K562 (cell line): ENCODE measurements around the gene RORC. TPM values are rescaled to one million over a fixed set of nuclear protein-coding genes. Genes with fewer than 3 reads are reported as not detected.

ENCODE experiments used
- ATAC-seq: fragments of 200-7000 bp; cut with Tn5 transposase; 3 replicates; pipeline ENCODE4 v1.9.1; 2020; ENCODE audit warnings: moderate library complexity
- BruUV-seq: library from RNA; stranded (reverse); fragments of 400-500 nt; replicated peaks from 2 replicates; lab custom pipeline; 2021; lab: Mats Ljungman, UMichigan
- CTCF ChIA-PET: fragments of 300-600 bp; formaldehyde crosslinking; extraction: SDS; loops from one replicate; lab custom pipeline; 2021; ENCODE audit warnings: low intra/inter-chr PET ratio; lab: Yijun Ruan, JAX
- POLR2A ChIA-PET: fragments of 300-600, 350-650 bp; sonication (Branson Sonifier 250); formaldehyde crosslinking; extraction: SDS; loops from one replicate; lab custom pipeline; 2021; ENCODE audit warnings: antibody characterized with exemption, inconsistent platforms; lab: Yijun Ruan, JAX
- DNase-seq, 4 experiments: peaks; one replicate each; pipeline versions ENCODE4 v3.0.0 to v3.0.0-alpha.2; 2011 to 2018; ENCODE audit warnings: low spot score in 3 of 4, mixed read lengths in 3 of 4; ENCODE audit errors: extremely low read depth in 1 of 4
- FAIRE-seq: peaks from 2 replicates; lab custom pipeline; 2011; peaks lifted over from hg19 to GRCh38; lab: Jason Lieb, UNC
- H2AFZ ChIP-seq: 2 replicates; pipeline ENCODE4 v1.6.0; 2011; ENCODE audit warnings: low read depth, low read length, control low read depth, inconsistent platforms
- H3K27ac ChIP-seq: fragments of 200-600 bp; 3 replicates; pipeline ENCODE4 v1.8.0; 2011; ENCODE audit warnings: low read depth, mild to moderate bottlenecking, control low read depth, inconsistent platforms, low read length, moderate library complexity, mixed read lengths; ENCODE audit errors: extremely low read depth
- H3K27me3 ChIP-seq, 2 experiments: fragments of 300-600 bp in 1 of 2; 2 replicates in 1 of 2; 3 replicates in 1 of 2; pipeline versions ENCODE4 v1.6.0 to v1.8.0; 2011; ENCODE audit warnings: inconsistent platforms in 2 of 2, low read length in 2 of 2, mild to moderate bottlenecking in 1 of 2, mixed read lengths in 1 of 2, moderate library complexity in 1 of 2; ENCODE audit not compliant: control insufficient read depth in 2 of 2, insufficient read depth in 2 of 2
- H3K36me3 ChIP-seq: fragments of 300-600 bp; 3 replicates; pipeline ENCODE4 v1.8.0; 2011; ENCODE audit warnings: mild to moderate bottlenecking, low read length, inconsistent platforms; ENCODE audit not compliant: control insufficient read depth, insufficient read depth
- H3K4me1 ChIP-seq, 2 experiments: fragments of 200-600 bp in 1 of 2; replicated peaks in 1 of 2; 2 replicates in 1 of 2; 3 replicates in 1 of 2; pipeline versions ENCODE4 v1.5.1 to v1.8.0; 2011; ENCODE audit warnings: inconsistent platforms in 2 of 2, low read length in 2 of 2, mild to moderate bottlenecking in 1 of 2, mixed read lengths in 1 of 2, moderate library complexity in 1 of 2; ENCODE audit not compliant: control insufficient read depth in 2 of 2, insufficient read depth in 2 of 2
- H3K4me2 ChIP-seq: 2 replicates; pipeline ENCODE4 v1.6.1; 2011; ENCODE audit warnings: low read length, control low read depth, inconsistent platforms, mixed read lengths; ENCODE audit not compliant: insufficient read depth
- H3K4me3 ChIP-seq: fragments of 200-600 bp; sonication (generic), shearing (Covaris generic); 2 replicates; pipeline ENCODE4 v1.5.1; 2016; ENCODE audit warnings: control low read depth, inconsistent platforms
- H3K79me2 ChIP-seq: fragments of 200-600 bp; 3 replicates; pipeline ENCODE4 v1.8.0; 2011; ENCODE audit warnings: low read length, inconsistent platforms; ENCODE audit not compliant: control insufficient read depth, insufficient read depth
- H3K9ac ChIP-seq, 2 experiments: 2 replicates each; pipeline versions ENCODE4 v1.6.0 to v1.6.1; 2011; ENCODE audit warnings: low read depth in 2 of 2, low read length in 2 of 2, control low read depth in 1 of 2, inconsistent platforms in 1 of 2, mild to moderate bottlenecking in 1 of 2, mixed read lengths in 1 of 2; ENCODE audit not compliant: insufficient read depth in 1 of 2
- H3K9me1 ChIP-seq: one replicate; pipeline ENCODE4 v1.6.0; 2011; ENCODE audit warnings: inconsistent platforms, mild to moderate bottlenecking, low read length, moderate library complexity; ENCODE audit not compliant: control insufficient read depth, insufficient read depth
- H3K9me3 ChIP-seq: replicated peaks from 2 replicates; pipeline ENCODE4 v1.5.1; 2011; ENCODE audit warnings: low read depth, low read length, inconsistent platforms; ENCODE audit not compliant: control insufficient read depth, insufficient read depth
- H4K20me1 ChIP-seq: replicated peaks from 2 replicates; pipeline ENCODE4 v1.6.1; 2011; ENCODE audit warnings: low read length, inconsistent platforms, mixed read lengths; ENCODE audit not compliant: control insufficient read depth, insufficient read depth
- C11orf30 ChIP-seq: fragments of 450-650 bp; IDR thresholded peaks from 2 replicates; pipeline ENCODE4 v1.6.1; 2016; ENCODE audit warnings: low read depth, mild to moderate bottlenecking
- FOSL1 ChIP-seq: fragments of 200-800 bp; sonication (Bioruptor generic); conservative IDR thresholded peaks from 2 replicates; pipeline ENCODE4 v1.6.1; 2016; ENCODE audit warnings: missing genetic modification characterization, missing compliant biosample characterization
- HIVEP1 ChIP-seq: fragments of 250-450 bp; sonication (Bioruptor Pico); IDR thresholded peaks from 2 replicates; pipeline ENCODE4 v1.4.0; 2020; ENCODE audit warnings: mild to moderate bottlenecking
- HMBOX1 ChIP-seq: sonication (generic); IDR thresholded peaks from 2 replicates; pipeline ENCODE4 v1.6.1; 2016
- JUND ChIP-seq, 2 experiments: IDR thresholded peaks; 2 replicates in 1 of 2; 3 replicates in 1 of 2; pipeline ENCODE4 v1.6.1; 2011; ENCODE audit warnings: borderline replicate concordance in 2 of 2, low read depth in 2 of 2, low read length in 2 of 2, improper control_type of control experiment in 1 of 2, missing biosample characterization in 1 of 2, missing genetic modification characterization in 1 of 2, missing genetic modification reagents in 1 of 2
- KDM1A ChIP-seq, 2 experiments: fragments of 450-650 bp; IDR thresholded peaks; 2 replicates each; pipeline ENCODE4 v1.6.1; 2016; ENCODE audit warnings: mild to moderate bottlenecking in 2 of 2
- MAFF ChIP-seq: IDR thresholded peaks from 2 replicates; pipeline ENCODE4 v1.6.1; 2012; ENCODE audit warnings: low read length, improper control_type of control experiment
- MAFK ChIP-seq: IDR thresholded peaks from 2 replicates; pipeline ENCODE4 v1.6.1; 2011; ENCODE audit warnings: low read length, improper control_type of control experiment
- MYNN ChIP-seq, 2 experiments: sonication (generic); formaldehyde crosslinking in 1 of 2; IDR thresholded peaks; 2 replicates each; pipeline versions ENCODE4 v1.5.0 to v1.6.1; 2016 to 2020; ENCODE audit warnings: antibody characterized with exemption in 1 of 2, missing genetic modification reagents in 1 of 2
- NFE2 ChIP-seq: IDR thresholded peaks from 2 replicates; pipeline ENCODE4 v1.6.1; 2014; ENCODE audit warnings: antibody characterized with exemption, low read depth
- RCOR1 ChIP-seq, 2 experiments: IDR thresholded peaks; 2 replicates each; pipeline ENCODE4 v1.6.1; 2012; ENCODE audit warnings: low read depth in 2 of 2, low read length in 2 of 2, borderline replicate concordance in 1 of 2, improper control_type of control experiment in 1 of 2
- SIX5 ChIP-seq, 2 experiments: IDR thresholded peaks; 2 replicates each; pipeline ENCODE4 v1.6.1; 2011; ENCODE audit warnings: low read length in 2 of 2, borderline replicate concordance in 1 of 2, low read depth in 1 of 2, mild to moderate bottlenecking in 1 of 2, moderate library complexity in 1 of 2; ENCODE audit not compliant: insufficient read depth in 1 of 2
- SRSF9 ChIP-seq: fragments of 200-400 bp; formaldehyde crosslinking; IDR thresholded peaks from 2 replicates; pipeline ENCODE4 v1.6.1; 2017; ENCODE audit warnings: low read depth, low read length, borderline replicate concordance
- TBL1XR1 ChIP-seq, 2 experiments: IDR thresholded peaks; 2 replicates each; pipeline ENCODE4 v1.6.1; 2012; ENCODE audit warnings: improper control_type of control experiment in 2 of 2, low read length in 2 of 2, mild to moderate bottlenecking in 1 of 2
- TCF3 ChIP-seq: sonication (generic); formaldehyde crosslinking; IDR thresholded peaks from 2 replicates; pipeline ENCODE4 v1.4.0; 2020; ENCODE audit warnings: mild to moderate bottlenecking, missing genetic modification reagents
- ZNF217 ChIP-seq: sonication (generic); formaldehyde crosslinking; IDR thresholded peaks from 2 replicates; pipeline ENCODE4 v1.8.0; 2022; ENCODE audit warnings: mild to moderate bottlenecking, missing genetic modification reagents
- ZNF316 ChIP-seq: fragments of 450-650 bp; IDR thresholded peaks from 2 replicates; pipeline ENCODE4 v1.6.1; 2016
- ZNF431 ChIP-seq: sonication (generic); formaldehyde crosslinking; IDR thresholded peaks from 2 replicates; pipeline ENCODE4 v1.8.0; 2022; ENCODE audit warnings: mild to moderate bottlenecking, missing genetic modification reagents
- ZNF589 ChIP-seq: fragments of 200-800 bp; sonication (Bioruptor generic); IDR thresholded peaks from 2 replicates; pipeline ENCODE4 v1.6.1; 2016; ENCODE audit warnings: low read depth, missing genetic modification characterization, missing compliant biosample characterization
- WGBS: fragments of 100-300 bp; shearing (Covaris generic); methylation state at CpG from one replicate; pipeline ENCODE4 v1.1.6; 2016; ENCODE audit warnings: low coverage, mixed read lengths; ENCODE audit not compliant: insufficient coverage; ENCODE audit errors: missing lambda C conversion rate; 5-methylcytosine and 5-hydroxymethylcytosine counted together
- in situ Hi-C: fragments of 300-500 bp; cut with MboI; formaldehyde crosslinking; loops from 4 replicates; pipeline ENCODE4 v1.15.0; 2018; ENCODE audit warnings: inconsistent platforms, mixed read lengths
- intact Hi-C: fragments of 100-400 bp; cut with micrococcal nuclease; formaldehyde crosslinking; loops from 2 replicates; pipeline ENCODE4 v1.14.2; 2022
- polyA plus RNA-seq, 8 experiments: library from polyadenylated mRNA; depleted of rRNA in 4 of 8; stranded (reverse) in 5 of 8; unstranded in 3 of 8; fragments of >200 nt; fragmentation: Nextera tagmentation in 2 of 8; fragmentation: Illumina TruSeq in 1 of 8; extraction: Ambion mirVana in 2 of 8; extraction: Trizol in 1 of 8; gene quantifications; 2 replicates each; pipeline versions ENCODE4 v1.2.1 to v1.2.3, GENCODE V29; 2011 to 2014; ENCODE audit warnings: inconsistent platforms in 1 of 8, missing spikeins in 1 of 8
- total RNA-seq, 7 experiments: library from RNA; depleted of rRNA in 6 of 7; stranded (reverse); fragments of >200 nt in 6 of 7; fragmentation: Illumina TruSeq in 2 of 7; extraction: Trizol in 2 of 7; gene quantifications; 2 replicates each; pipeline versions ENCODE4 v1.2.1 to v1.2.3, GENCODE V29; 2011 to 2021; ENCODE audit warnings: low replicate concordance in 1 of 7
- TF ChIP-seq, protein P1 (sequence below): sonication (generic); formaldehyde crosslinking; IDR thresholded peaks from 2 replicates; pipeline ENCODE4 v1.8.1; 2022; ENCODE audit warnings: missing genetic modification reagents

Gene RORC
- total and polyA plus RNA-seq, 9 of the 15 experiments (the other 6 are each of a cell fraction or from before 2014, with no cell fraction given): not detected

DNA sequence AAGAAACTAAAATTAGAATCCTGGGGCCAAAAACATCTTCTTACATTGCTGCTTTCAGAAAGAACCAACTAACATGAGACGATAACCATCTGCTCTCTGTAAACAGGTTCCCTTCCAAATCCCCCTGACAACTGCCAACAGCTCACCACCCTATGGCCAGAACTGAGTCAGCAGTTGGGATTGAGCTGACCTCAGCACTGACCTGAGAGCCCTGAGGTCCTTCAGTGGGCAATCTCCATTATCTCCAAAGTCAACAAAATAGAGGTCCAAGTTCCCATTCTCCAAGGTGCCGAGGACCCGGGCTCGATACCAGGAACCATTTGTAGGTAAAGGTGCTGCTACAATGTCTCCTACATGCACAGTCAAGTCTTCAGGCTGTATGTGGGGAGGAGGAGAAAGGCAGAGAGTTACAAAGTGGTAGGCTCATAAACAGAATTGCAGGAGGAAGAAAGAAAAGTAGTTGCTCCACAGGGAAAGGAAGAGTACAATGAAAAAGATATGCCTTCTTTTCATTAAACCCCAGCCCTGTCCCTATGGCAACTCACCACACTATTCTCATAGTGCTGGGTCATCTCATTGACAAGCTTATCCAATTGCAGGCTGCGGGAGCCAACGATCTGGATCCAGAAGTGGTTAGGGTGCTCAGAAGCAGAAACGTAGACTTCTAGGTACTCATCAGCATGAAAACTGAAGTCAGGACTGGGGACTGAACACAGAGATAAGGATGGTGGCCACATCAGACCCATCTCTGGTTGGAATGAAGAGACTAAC lies 55.5 kb downstream of the RORC start:
- H3K9ac ChIP-seq: no peak overlapping the region
- no peak overlapping the region for H3K4me3 ChIP-seq
- intact Hi-C loops: no loop called here
- DNase-seq: peak in 3 of 4 experiments; percentile 27 to 68 (median 56)
- ChIA-PET CTCF (no interaction called here), POLR2A (interaction anchor here (0.6 to 2.0 kb wide), 4 partner anchors 11 to 24 kb away, joined by 3 to 11 read pairs (median 4); no protein-coding TSS in a partner anchor)
- H3K27me3 ChIP-seq: no peaks in the 10 kb centered on the region
- 25% methylated on average over 7 of the region's 7 CpGs for WGBS
- no peaks in the 10 kb centered on the region for H3K79me2 ChIP-seq
- peak overlapping the region; percentile 57 for H3K4me2 ChIP-seq
- H4K20me1 ChIP-seq: 0 out of 2 replicates have a peak, but pooled peaks cover 2% of the 10 kb centered on the region
- peak overlapping the region; percentile 29; the same call in 2 of the 3 replicates for H3K27ac ChIP-seq
- no peaks in the 10 kb centered on the region for H3K9me1 ChIP-seq
- peak; percentile 51; the same call in 2 of the 3 replicates for ATAC-seq
- in situ Hi-C loops: no loop called here
- peaks cover 10% of the 10 kb centered on the region; the same call in 2 of the 3 replicates for H3K36me3 ChIP-seq
- peaks cover 21 to 38% of the 10 kb centered on the region in 2 experiments for H3K4me1 ChIP-seq
- H3K9me3 ChIP-seq: 0 out of 2 replicates have a peak, but pooled peaks cover 2% of the 10 kb centered on the region
- no peak overlapping the region; the same call in 1 of the 2 replicates for H2AFZ ChIP-seq
- no TSS peak for BruUV-seq
- peak; percentile 71 for FAIRE-seq
- TF ChIP-seq FOSL1 (tag) (peak; percentile 43; the same call in 1 of the 2 replicates), RCOR1 (IDR thresholded peaks at IDR 0.05; ENCODE audit: borderline replicate concordance in 1 of 2, low read depth in 2 of 2, low read length in 2 of 2) (peak in 1 of 2 experiments; percentile 62; a peak in 2 of 4 replicates), MAFF (peak; percentile 48), JUND (IDR thresholded peaks at IDR 0.05; ENCODE audit: borderline replicate concordance, low read depth, low read length) (no peak), JUND (tag; IDR thresholded peaks at IDR 0.05; ENCODE audit: borderline replicate concordance, low read depth, low read length) (0 out of 3 replicates have a peak, but pooled peaks have one; percentile 14), ZNF217 (CRISPR knock-in tag) (no peak), MAFK (peak; percentile 74), ZNF431 (CRISPR knock-in tag) (no peak), ZNF589 (no peak), ZNF316 (peak; percentile 78), SRSF9 (no peak), KDM1A (IDR thresholded peaks at IDR 0.05) (peak; percentile 25 to 42; a peak in 2 of 4 replicates), C11orf30 (peak; percentile 69), HIVEP1 (no peak), HMBOX1 (peak; percentile 86), TBL1XR1 (IDR thresholded peaks at IDR 0.05; ENCODE audit: low read length in 2 of 2) (no peak), NFE2 (peak; percentile 58; the same call in 1 of the 2 replicates), SIX5 (IDR thresholded peaks at IDR 0.05; ENCODE audit: borderline replicate concordance in 1 of 2, insufficient read depth in 1 of 2, low read depth in 1 of 2, low read length in 2 of 2) (no peak), TCF3 (peak; percentile 27; the same call in 1 of the 2 replicates), MYNN (IDR thresholded peaks at IDR 0.05) (no peak), MYNN (CRISPR knock-in tag; IDR thresholded peaks at IDR 0.05) (no peak)
- TF ChIP-seq, protein P1, sequence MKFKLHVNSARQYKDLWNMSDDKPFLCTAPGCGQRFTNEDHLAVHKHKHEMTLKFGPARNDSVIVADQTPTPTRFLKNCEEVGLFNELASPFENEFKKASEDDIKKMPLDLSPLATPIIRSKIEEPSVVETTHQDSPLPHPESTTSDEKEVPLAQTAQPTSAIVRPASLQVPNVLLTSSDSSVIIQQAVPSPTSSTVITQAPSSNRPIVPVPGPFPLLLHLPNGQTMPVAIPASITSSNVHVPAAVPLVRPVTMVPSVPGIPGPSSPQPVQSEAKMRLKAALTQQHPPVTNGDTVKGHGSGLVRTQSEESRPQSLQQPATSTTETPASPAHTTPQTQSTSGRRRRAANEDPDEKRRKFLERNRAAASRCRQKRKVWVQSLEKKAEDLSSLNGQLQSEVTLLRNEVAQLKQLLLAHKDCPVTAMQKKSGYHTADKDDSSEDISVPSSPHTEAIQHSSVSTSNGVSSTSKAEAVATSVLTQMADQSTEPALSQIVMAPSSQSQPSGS: no peak
